PC-3 (cell line): Measurements from ENCODE around the gene LRRC41. TPM values are rescaled to one million over a fixed set of nuclear protein-coding genes. Genes with fewer than 3 reads are reported as not detected.

ENCODE experiments used
- ATAC-seq: fragments of 200-7000 bp; cut with Tn5 transposase; 2 replicates; pipeline ENCODE4 v1.9.1; 2020; ENCODE audit warnings: mild to moderate bottlenecking, moderate library complexity
- BruUV-seq: library from RNA; stranded (reverse); fragments of 400-500 nt; replicated peaks from 2 replicates; lab custom pipeline; 2021; lab: Mats Ljungman, UMichigan
- CTCF ChIA-PET: fragments of 300-600 bp; sonication (Branson Sonifier 250); formaldehyde crosslinking; loops from one replicate; lab custom pipeline; 2022; ENCODE audit warnings: antibody characterized with exemption; lab: Charles Lee
- POLR2A ChIA-PET: fragments of 300-600 bp; sonication (Branson Sonifier 250); formaldehyde crosslinking; loops from one replicate; lab custom pipeline; 2022; ENCODE audit warnings: antibody characterized with exemption; ENCODE audit not compliant: unreplicated experiment; lab: Charles Lee
- DNase-seq: peaks from one replicate; pipeline ENCODE4 v3.0.0-alpha.2; 2015
- H2AFZ ChIP-seq: fragments of 300-600 bp; sonication (generic); 2 replicates; pipeline ENCODE4 v1.6.0; 2016; ENCODE audit warnings: antibody characterized with exemption, low read length
- H3F3A ChIP-seq: fragments of 300-600 bp; sonication (generic); one replicate; pipeline ENCODE4 v1.6.0; 2017; ENCODE audit warnings: antibody characterized with exemption, low read length, control low read depth, mild to moderate bottlenecking; ENCODE audit not compliant: unreplicated experiment
- H3K27ac ChIP-seq: fragments of 300-600 bp; sonication (generic); 2 replicates; pipeline ENCODE4 v1.5.1; 2016; ENCODE audit warnings: mild to moderate bottlenecking, low read length
- H3K27me3 ChIP-seq: fragments of 300-600 bp; sonication (generic); 2 replicates; pipeline ENCODE4 v1.6.1; 2016; ENCODE audit warnings: low read length, mixed read lengths
- H3K36me3 ChIP-seq: fragments of 300-600 bp; sonication (generic); 2 replicates; pipeline ENCODE4 v1.6.1; 2016; ENCODE audit warnings: low read depth, mixed run types, low read length, mixed read lengths
- H3K4me1 ChIP-seq: fragments of 300-600 bp; sonication (generic); 2 replicates; pipeline ENCODE4 v1.5.1; 2016; ENCODE audit warnings: low read length; ENCODE audit not compliant: insufficient read depth
- H3K4me2 ChIP-seq: fragments of 300-600 bp; sonication (generic); 2 replicates; pipeline ENCODE4 v1.6.0; 2016; ENCODE audit warnings: low read length
- H3K4me3 ChIP-seq: fragments of 300-600 bp; sonication (generic); 2 replicates; pipeline ENCODE4 v1.5.1; 2016; ENCODE audit warnings: mild to moderate bottlenecking, low read length, mixed read lengths
- H3K79me2 ChIP-seq: fragments of 300-600 bp; sonication (generic); 2 replicates; pipeline ENCODE4 v1.6.1; 2017; ENCODE audit warnings: low read length, mixed read lengths
- H3K9ac ChIP-seq: fragments of 300-600 bp; sonication (generic); 2 replicates; pipeline ENCODE4 v1.6.0; 2016; ENCODE audit warnings: mild to moderate bottlenecking, low read length
- H3K9me2 ChIP-seq: fragments of 300-600 bp; sonication (generic); replicated peaks from 2 replicates; pipeline ENCODE4 v1.6.1; 2016; ENCODE audit warnings: mixed run types, low read length, mixed read lengths
- H3K9me3 ChIP-seq: fragments of 300-600 bp; sonication (generic); 2 replicates; pipeline ENCODE4 v1.6.1; 2016; ENCODE audit warnings: low read length, mixed read lengths
- H4K20me1 ChIP-seq: fragments of 300-600 bp; sonication (generic); 2 replicates; pipeline ENCODE4 v1.6.1; 2016; ENCODE audit warnings: low read length, mixed read lengths
- CTCF ChIP-seq: fragments of 300-600 bp; sonication (generic); conservative IDR thresholded peaks from 2 replicates; pipeline ENCODE4 v1.5.1; 2017; ENCODE audit warnings: antibody characterized with exemption, low read depth, mild to moderate bottlenecking, low read length
- EZH2 ChIP-seq: fragments of 300-600 bp; sonication (generic); IDR thresholded peaks from one replicate; pipeline ENCODE4 v1.6.1; 2017; ENCODE audit warnings: antibody characterized with exemption, mild to moderate bottlenecking, low read length; ENCODE audit not compliant: unreplicated experiment
- EZH2phosphoT487 ChIP-seq: fragments of 300-600 bp; sonication (generic); IDR thresholded peaks from 2 replicates; pipeline ENCODE4 v1.6.1; 2018; ENCODE audit warnings: mild to moderate bottlenecking, antibody characterized with exemption, low read length, borderline replicate concordance
- intact Hi-C: fragments of 100-400 bp; cut with micrococcal nuclease; formaldehyde crosslinking; loops from 2 replicates; pipeline ENCODE4 v1.9.0; 2023
- total RNA-seq: library from RNA; depleted of rRNA; stranded (reverse); fragments of >200 nt; gene quantifications from 2 replicates; pipeline ENCODE4 v1.2.3, GENCODE V29; 2014

The LRRC41 gene
- total RNA-seq, 1 experiment from 2014 or later = 52.7 TPM

DNA sequence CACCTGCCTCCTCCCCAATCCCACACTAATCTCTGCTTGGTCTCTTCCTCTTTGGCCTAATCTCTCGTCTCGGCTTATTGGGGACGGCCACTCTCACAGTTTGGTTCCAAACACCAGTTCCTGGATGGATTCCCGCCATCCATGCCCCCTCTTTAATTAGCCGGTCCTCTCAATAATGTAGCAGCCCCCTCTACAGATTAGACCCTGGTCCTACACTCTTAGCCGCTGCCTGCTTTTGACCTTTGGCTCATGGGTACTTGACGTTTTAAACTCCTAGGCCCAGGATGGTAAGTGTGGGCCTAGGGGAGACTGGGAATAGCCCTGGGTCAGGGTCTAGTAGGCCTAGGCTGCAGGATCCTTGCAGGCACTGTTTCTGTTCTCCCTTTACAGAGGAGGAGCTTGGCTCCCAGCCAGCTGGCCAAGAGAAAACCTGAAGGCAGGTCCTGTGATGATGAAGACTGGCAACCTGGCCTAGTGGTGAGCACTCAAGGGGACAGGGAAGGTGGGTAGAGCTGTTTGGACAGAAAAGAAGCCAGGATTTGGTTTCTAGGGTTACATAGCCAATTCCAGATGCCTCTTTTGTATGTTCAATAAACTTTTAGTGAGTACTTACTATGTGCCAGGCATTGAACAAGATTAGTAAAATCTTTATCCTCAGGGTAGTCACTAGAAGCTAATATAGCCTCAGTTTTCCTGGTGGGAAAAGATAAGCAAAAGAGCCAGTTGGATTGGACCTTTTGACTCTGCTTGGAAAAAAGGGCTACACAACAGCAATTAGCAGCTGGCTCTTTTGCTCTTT lies 55.1 kb downstream of the LRRC41 start:
- peak overlapping the region; percentile 96 for H3K4me3 ChIP-seq
- DNase-seq (peak; percentile 70), ATAC-seq (no peak; the same call in 1 of the 2 replicates)
- no peak for TF ChIP-seq EZH2phosphoT487
- peak; percentile 48 for TF ChIP-seq CTCF
- no peaks in the 10 kb centered on the region for H3F3A ChIP-seq
- H2AFZ ChIP-seq = peak overlapping the region; percentile 69; the same call in 1 of the 2 replicates
- H3K27me3 ChIP-seq = no peaks in the 10 kb centered on the region
- peaks cover 22% of the 10 kb centered on the region for H3K4me1 ChIP-seq
- BruUV-seq = TSS peak; percentile 56
- intact Hi-C loops = loop anchor here (10.0 kb wide), 1 partner anchor 56 kb away; the partner anchor contains the start of genes LRRC41 and UQCRH
- H3K36me3 ChIP-seq = peaks cover 23% of the 10 kb centered on the region
- H3K4me2 ChIP-seq = peak overlapping the region; percentile 99
- no peaks in the 10 kb centered on the region for H4K20me1 ChIP-seq
- H3K9me2 ChIP-seq = no peaks in the 10 kb centered on the region
- peak overlapping the region; percentile 48 for H3K27ac ChIP-seq
- H3K9ac ChIP-seq = peak overlapping the region; percentile 91
- no peaks in the 10 kb centered on the region for H3K9me3 ChIP-seq
- CTCF ChIA-PET = no interaction called here
- peaks cover 28% of the 10 kb centered on the region for H3K79me2 ChIP-seq
- POLR2A ChIA-PET = interaction anchor here (0.8 kb wide), 1 partner anchor 324 kb away, joined by 4 read pairs; no protein-coding TSS in a partner anchor

GRCh38 chr1:46247436-46248121 lies 55.8 kb downstream of the LRRC41 start, which contains the start of gene RAD54L:
RAD54L (plus strand) TSS chr1:46247763; CDS start chr1:46248406, 643 bp downstream.
- CTCF ChIA-PET = interaction anchor here (0.6 to 1.1 kb wide), 6 partner anchors 10 to 212 kb away, joined by 3 to 11 read pairs (median 4); no protein-coding TSS in a partner anchor
- Histone ChIP-seq H3K27me3 (no peaks in the 10 kb centered on the region), H2AFZ (peak within 1 kb of the TSS; percentile 97), H3K4me1 (peaks cover 22% of the 10 kb centered on the region), H3K4me3 (peak within 1 kb of the TSS; percentile 96), H4K20me1 (no peaks in the 10 kb centered on the region), H3K36me3 (peaks cover 23% of the 10 kb centered on the region), H3K9me3 (no peaks in the 10 kb centered on the region), H3K9ac (peak within 1 kb of the TSS; percentile 91), H3K4me2 (peak within 1 kb of the TSS; percentile 99), H3K9me2 (no peaks in the 10 kb centered on the region), H3K79me2 (peaks cover 28% of the 10 kb centered on the region), H3F3A (no peaks in the 10 kb centered on the region), H3K27ac (peak within 1 kb of the TSS; percentile 50)
- POLR2A ChIA-PET = interaction anchor here (0.5 to 1.0 kb wide), 10 partner anchors 11 to 116 kb away, joined by 3 to 47 read pairs (median 5); partner anchors contain the start of genes LRRC41 and UQCRH
- peak; percentile 89 for ATAC-seq
- no TSS peak for BruUV-seq
- no peak for TF ChIP-seq CTCF
- no peak for TF ChIP-seq EZH2
- no peak for TF ChIP-seq EZH2phosphoT487
- peak; percentile 99 for DNase-seq
- intact Hi-C loops = loop anchor here (10.0 kb wide), 1 partner anchor 57 kb away; the partner anchor contains the start of genes LRRC41 and UQCRH
